SHP77 (cell line): ENCODE measurements around the gene SLC45A2.
"Not testable (repeated sequence)": the region's sequence is repeated elsewhere in the genome, so short reads cannot be mapped to it uniquely, and the experiment has no call there.

ENCODE experiments used
- DNase-seq, 2 experiments: peaks; one replicate each; lab custom pipeline; 2025; lab: John Stamatoyannopoulos, UW

SLC45A2 gene

GRCh38 chr5:33966805-33967204 lies 17.7 kb downstream of the SLC45A2 start:
- DNase-seq = no peak

GRCh38 chr5:33964132-33964700 lies 20.3 kb downstream of the SLC45A2 start:
- no peak for DNase-seq

- no peak for DNase-seq
Observed at GRCh38 chr5:33958176-33958575, 26.3 kb downstream of the SLC45A2 start.

- no peak for DNase-seq
Observed at GRCh38 chr5:33957577-33958150, 26.8 kb downstream of the SLC45A2 start.

GRCh38 chr5:33952175-33952574 lies 32.3 kb downstream of the SLC45A2 start:
- DNase-seq = not testable (repeated sequence)

- no peak for DNase-seq
Observed at GRCh38 chr5:33944543-33945132, 39.9 kb downstream of the SLC45A2 start.

GRCh38 chr5:33941090-33941489 lies 43.4 kb downstream of the SLC45A2 start:
- DNase-seq = no peak

- no peak for DNase-seq
Observed at GRCh38 chr5:33939556-33940262, 44.8 kb downstream of the SLC45A2 start.

- no peak for DNase-seq
Observed at GRCh38 chr5:33938881-33939280, 45.6 kb downstream of the SLC45A2 start.

- DNase-seq = no peak
Observed at GRCh38 chr5:33938507-33938796, 46.0 kb downstream of the SLC45A2 start.

GRCh38 chr5:33937707-33938506 lies 46.6 kb downstream of the SLC45A2 start:
- DNase-seq = no peak

- DNase-seq = no peak
Observed at GRCh38 chr5:33937017-33937706, 47.3 kb downstream of the SLC45A2 start.

- no peak for DNase-seq
Observed at GRCh38 chr5:33936381-33937016, 48.0 kb downstream of the SLC45A2 start, which contains the start of gene RXFP3. Gene RXFP3 (plus strand): TSS chr5:33936386. CDS start chr5:33936741, 355 bp downstream.

- DNase-seq = no peak
Observed at GRCh38 chr5:33936004-33936380, 48.5 kb downstream of the SLC45A2 start.

GRCh38 chr5:33934176-33934575 lies 50.3 kb downstream of the SLC45A2 start:
- DNase-seq = no peak

GRCh38 chr5:33933723-33934169 lies 50.7 kb downstream of the SLC45A2 start:
- no peak for DNase-seq

GRCh38 chr5:33931136-33931535 lies 53.4 kb downstream of the SLC45A2 start:
- DNase-seq = no peak

- no peak for DNase-seq
Observed at GRCh38 chr5:33929925-33930690, 54.4 kb downstream of the SLC45A2 start.

GRCh38 chr5:33928283-33928682 lies 56.2 kb downstream of the SLC45A2 start:
- no peak for DNase-seq

- no peak for DNase-seq
Observed at GRCh38 chr5:33927685-33928084, 56.8 kb downstream of the SLC45A2 start.
